Loucy (cell line): ENCODE data around the gene IL26.

Source experiments
- H2AFZ ChIP-seq: fragments of 200-600 bp; sonication (generic); 2 replicates; pipeline ENCODE4 v1.6.0; 2016; ENCODE audit warnings: antibody characterized with exemption, mild to moderate bottlenecking, low read length, moderate library complexity
- H3F3A ChIP-seq: fragments of 200-600 bp; 2 replicates; pipeline ENCODE4 v1.6.0; 2016; ENCODE audit warnings: antibody characterized with exemption, low read depth, mild to moderate bottlenecking
- H3K27me3 ChIP-seq: fragments of 200-600 bp; sonication (generic); 2 replicates; pipeline ENCODE4 v1.6.1; 2014; ENCODE audit warnings: low read length, mild to moderate bottlenecking; ENCODE audit not compliant: insufficient read depth, poor library complexity, severe bottlenecking
- H3K36me3 ChIP-seq: fragments of 200-600 bp; sonication (generic); 2 replicates; pipeline ENCODE4 v1.6.1; 2016; ENCODE audit warnings: low read length; ENCODE audit not compliant: insufficient read depth
- H3K4me1 ChIP-seq: fragments of 200-600 bp; sonication (generic); 2 replicates; pipeline ENCODE4 v1.5.1; 2014; ENCODE audit warnings: low read length, mild to moderate bottlenecking; ENCODE audit not compliant: insufficient read depth, poor library complexity, severe bottlenecking
- H3K4me2 ChIP-seq: fragments of 200-600 bp; sonication (generic); 2 replicates; pipeline ENCODE4 v1.6.0; 2014; ENCODE audit warnings: antibody characterized with exemption, low read length, low read depth, mild to moderate bottlenecking; ENCODE audit not compliant: poor library complexity, severe bottlenecking
- H3K4me3 ChIP-seq: fragments of 200-600 bp; sonication (generic); 2 replicates; pipeline ENCODE4 v1.5.1; 2014; ENCODE audit warnings: low read length, mild to moderate bottlenecking, mixed read lengths; ENCODE audit not compliant: poor library complexity, severe bottlenecking
- H3K79me2 ChIP-seq: fragments of 200-600 bp; sonication (generic); 2 replicates; pipeline ENCODE4 v1.6.1; 2014; ENCODE audit warnings: low read length; ENCODE audit not compliant: insufficient read depth
- H3K9ac ChIP-seq: fragments of 200-600 bp; sonication (generic); 2 replicates; pipeline ENCODE4 v1.6.0; 2014; ENCODE audit warnings: mild to moderate bottlenecking, low read depth, low read length, moderate library complexity; ENCODE audit not compliant: poor library complexity, severe bottlenecking
- H3K9me2 ChIP-seq: fragments of 200-600 bp; sonication (generic); replicated peaks from 2 replicates; pipeline ENCODE4 v1.6.1; 2016; ENCODE audit warnings: low read depth, low read length, mixed read lengths
- H3K9me3 ChIP-seq: fragments of 200-600 bp; sonication (generic); 2 replicates; pipeline ENCODE4 v1.6.1; 2014; ENCODE audit warnings: mild to moderate bottlenecking, antibody characterized with exemption, low read length, low read depth; ENCODE audit not compliant: insufficient read depth
- H4K20me1 ChIP-seq: fragments of 200-600 bp; sonication (generic); 2 replicates; pipeline ENCODE4 v1.6.0; 2014; ENCODE audit warnings: antibody characterized with exemption, low read length, mild to moderate bottlenecking; ENCODE audit not compliant: insufficient read depth, poor library complexity, severe bottlenecking
- EZH2phosphoT487 ChIP-seq: fragments of 200-600 bp; IDR thresholded peaks from 2 replicates; pipeline ENCODE4 v1.6.1; 2018; ENCODE audit warnings: antibody characterized with exemption, mild to moderate bottlenecking, moderate library complexity, borderline replicate concordance
- TF ChIP-seq, protein P1 (sequence below): fragments of 200-600 bp; sonication (generic); conservative IDR thresholded peaks from 2 replicates; pipeline ENCODE4 v1.5.1; 2014; ENCODE audit warnings: mild to moderate bottlenecking, antibody characterized with exemption, low read length

IL26 gene

DNA sequence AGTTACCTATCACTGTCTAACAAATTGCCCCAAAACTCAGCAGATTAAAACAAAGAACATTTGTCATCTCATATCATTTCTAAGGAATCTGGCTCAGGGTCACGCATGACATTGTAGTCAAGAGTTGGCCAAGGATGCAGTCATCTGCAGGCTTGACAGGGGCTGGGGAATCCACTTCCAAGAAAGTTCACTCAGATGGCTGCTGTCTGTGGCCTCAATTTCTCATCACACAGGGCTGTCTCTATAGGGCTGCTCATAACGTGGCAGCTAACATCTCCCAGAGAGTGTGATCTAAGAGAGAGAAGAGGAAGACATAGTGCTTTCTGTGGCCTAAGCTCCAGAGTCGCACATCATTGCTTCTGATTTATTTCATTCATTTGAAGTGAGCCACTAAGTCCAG, 44.7 kb upstream of the IL26 start:
- Histone ChIP-seq H3K27me3 (no peaks in the 10 kb centered on the region), H3K79me2 (no peaks in the 10 kb centered on the region), H3K9me2 (no peaks in the 10 kb centered on the region), H2AFZ (peak overlapping the region; percentile 3; the same call in 1 of the 2 replicates), H3K4me3 (no peak overlapping the region), H3K9me3 (no peaks in the 10 kb centered on the region), H3K36me3 (no peaks in the 10 kb centered on the region), H3K9ac (no peak overlapping the region), H4K20me1 (no peaks in the 10 kb centered on the region), H3K4me1 (peaks cover 7% of the 10 kb centered on the region), H3K4me2 (no peak overlapping the region), H3F3A (no peaks in the 10 kb centered on the region)
- no peak for TF ChIP-seq EZH2phosphoT487
- TF ChIP-seq, protein P1, sequence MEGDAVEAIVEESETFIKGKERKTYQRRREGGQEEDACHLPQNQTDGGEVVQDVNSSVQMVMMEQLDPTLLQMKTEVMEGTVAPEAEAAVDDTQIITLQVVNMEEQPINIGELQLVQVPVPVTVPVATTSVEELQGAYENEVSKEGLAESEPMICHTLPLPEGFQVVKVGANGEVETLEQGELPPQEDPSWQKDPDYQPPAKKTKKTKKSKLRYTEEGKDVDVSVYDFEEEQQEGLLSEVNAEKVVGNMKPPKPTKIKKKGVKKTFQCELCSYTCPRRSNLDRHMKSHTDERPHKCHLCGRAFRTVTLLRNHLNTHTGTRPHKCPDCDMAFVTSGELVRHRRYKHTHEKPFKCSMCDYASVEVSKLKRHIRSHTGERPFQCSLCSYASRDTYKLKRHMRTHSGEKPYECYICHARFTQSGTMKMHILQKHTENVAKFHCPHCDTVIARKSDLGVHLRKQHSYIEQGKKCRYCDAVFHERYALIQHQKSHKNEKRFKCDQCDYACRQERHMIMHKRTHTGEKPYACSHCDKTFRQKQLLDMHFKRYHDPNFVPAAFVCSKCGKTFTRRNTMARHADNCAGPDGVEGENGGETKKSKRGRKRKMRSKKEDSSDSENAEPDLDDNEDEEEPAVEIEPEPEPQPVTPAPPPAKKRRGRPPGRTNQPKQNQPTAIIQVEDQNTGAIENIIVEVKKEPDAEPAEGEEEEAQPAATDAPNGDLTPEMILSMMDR: no peak

- TF ChIP-seq, protein P1: no peak
- Histone ChIP-seq H3K9me2 (no peaks in the 10 kb centered on the region), H2AFZ (peak overlapping the region; percentile 3; the same call in 1 of the 2 replicates)
Measured at GRCh38 chr12:68269779-68270178, 44.2 kb upstream of the IL26 start.

DNA sequence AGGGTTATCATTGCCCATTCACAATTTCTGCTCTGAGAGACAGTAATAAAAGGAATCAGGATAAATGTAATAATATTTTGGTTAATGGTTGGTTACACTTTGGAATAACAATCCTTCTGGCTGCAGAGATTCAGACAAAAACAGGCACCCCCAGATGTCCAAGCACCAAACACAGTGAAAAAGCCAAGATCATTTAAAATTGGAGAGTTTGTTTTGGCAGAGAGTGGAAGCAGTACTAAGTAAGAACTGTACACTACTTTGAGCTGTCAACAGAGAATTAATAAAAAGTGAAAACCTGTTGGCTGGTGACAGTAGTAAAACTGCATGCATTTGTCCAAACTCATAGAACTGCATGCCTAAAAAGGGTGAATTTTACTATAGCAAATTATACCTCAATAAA, 43.4 kb upstream of the IL26 start:
- TF ChIP-seq, protein P1: no peak
- TF ChIP-seq EZH2phosphoT487: no peak
- Histone ChIP-seq H4K20me1 (no peaks in the 10 kb centered on the region), H3K36me3 (no peaks in the 10 kb centered on the region), H3K79me2 (no peaks in the 10 kb centered on the region), H3F3A (no peaks in the 10 kb centered on the region), H3K9ac (no peak overlapping the region), H3K4me1 (peaks cover 7% of the 10 kb centered on the region), H2AFZ (no peak overlapping the region), H3K9me2 (no peaks in the 10 kb centered on the region), H3K4me2 (no peak overlapping the region), H3K4me3 (no peak overlapping the region), H3K9me3 (no peaks in the 10 kb centered on the region), H3K27me3 (no peaks in the 10 kb centered on the region)

More at GRCh38 chr12:68269779-68270178, 44.2 kb upstream of the IL26 start:
- H3K79me2 ChIP-seq: no peaks in the 10 kb centered on the region
- H3K27me3 ChIP-seq: no peaks in the 10 kb centered on the region
- H3F3A ChIP-seq: no peaks in the 10 kb centered on the region
- no peaks in the 10 kb centered on the region for H3K36me3 ChIP-seq
- peaks cover 7% of the 10 kb centered on the region for H3K4me1 ChIP-seq
- no peak overlapping the region for H3K4me2 ChIP-seq
- no peak overlapping the region for H3K9ac ChIP-seq
- H3K9me3 ChIP-seq: no peaks in the 10 kb centered on the region
- no peak overlapping the region for H3K4me3 ChIP-seq
- no peaks in the 10 kb centered on the region for H4K20me1 ChIP-seq
